GM12801 (cell line): ENCODE measurements around the gene BPIFB2.

Experiments
- CTCF ChIP-seq: IDR thresholded peaks from one replicate; pipeline ENCODE4 v1.5.1; 2011; ENCODE audit warnings: control low read depth; ENCODE audit not compliant: insufficient read length; ENCODE audit errors: extremely low read depth

Gene BPIFB2

GRCh38 chr20:32973077-32973717 is 34.3 kb upstream of the BPIFB2 start:
- no peak for TF ChIP-seq CTCF

GRCh38 chr20:32975698-32976674 is 31.5 kb upstream of the BPIFB2 start:
- no peak for TF ChIP-seq CTCF

GRCh38 chr20:32976746-32977145 is 30.8 kb upstream of the BPIFB2 start:
- TF ChIP-seq CTCF: no peak

GRCh38 chr20:32977281-32978008 is 30.1 kb upstream of the BPIFB2 start:
- TF ChIP-seq CTCF: no peak

GRCh38 chr20:32978009-32978335 is 29.5 kb upstream of the BPIFB2 start:
- TF ChIP-seq CTCF: no peak

- no peak for TF ChIP-seq CTCF
These were observed 28.1 kb upstream of the BPIFB2 start for GRCh38 chr20:32979201-32979998.
